Measurements from ENCODE around the gene PTTG2. TPM values are rescaled to one million over a fixed set of nuclear protein-coding genes. Genes with fewer than 3 reads are reported as not detected.

PTTG2 gene
- total RNA-seq, 6 experiments from 2014 or later: 0.32 TPM; not detected in 5

- Histone ChIP-seq H3K36me3 (no peaks in the 10 kb centered on the region), H3K27me3 (no peaks in the 10 kb centered on the region), H3K4me3 (no peak overlapping the region), H3K9me3 (no peaks in the 10 kb centered on the region), H3K4me1 (no peaks in the 10 kb centered on the region), H3K27ac (no peak overlapping the region)
- intact Hi-C loops (cut with DNase I): no loop called here
- TF ChIP-seq CTCF (IDR thresholded peaks at IDR 0.05): no peak
- no peak for TF ChIP-seq POLR2A (IDR thresholded peaks at IDR 0.05)
- DNase-seq: no peak
- ATAC-seq: no peak
- WGBS (ENCODE audit: insufficient coverage, low coverage, low lambda C conversion rate, missing lambda C conversion rate): 100% methylated on average over 1 of the region's 1 CpG
Measured at GRCh38 chr4:38003628-38004027, 43.4 kb downstream of the PTTG2 start.

- Histone ChIP-seq H3K27me3 (no peaks in the 10 kb centered on the region), H3K4me1 (no peaks in the 10 kb centered on the region), H3K9me3 (no peaks in the 10 kb centered on the region), H3K27ac (no peak overlapping the region), H3K36me3 (no peaks in the 10 kb centered on the region), H3K4me3 (no peak overlapping the region)
- WGBS (ENCODE audit: insufficient coverage, low coverage, low lambda C conversion rate, missing lambda C conversion rate): 49% methylated on average over 3 of the region's 3 CpGs
- intact Hi-C loops (cut with DNase I): no loop called here
- DNase-seq (no peak), ATAC-seq (no peak)
- TF ChIP-seq POLR2A (IDR thresholded peaks at IDR 0.05): no peak
- TF ChIP-seq CTCF (IDR thresholded peaks at IDR 0.05): no peak
Measured at GRCh38 chr4:38004062-38004461, 43.9 kb downstream of the PTTG2 start.

- DNase-seq (no peak), ATAC-seq (no peak)
- WGBS (ENCODE audit: insufficient coverage, low coverage, low lambda C conversion rate, missing lambda C conversion rate): 66% methylated on average over 6 of the region's 6 CpGs
- intact Hi-C loops (cut with DNase I): no loop called here
- H3K4me1 ChIP-seq: no peaks in the 10 kb centered on the region
- H3K27me3 ChIP-seq: no peaks in the 10 kb centered on the region
- H3K36me3 ChIP-seq: no peaks in the 10 kb centered on the region
- TF ChIP-seq CTCF (IDR thresholded peaks at IDR 0.05) (no peak), POLR2A (IDR thresholded peaks at IDR 0.05) (no peak)
- H3K27ac ChIP-seq: no peak overlapping the region
- no peaks in the 10 kb centered on the region for H3K9me3 ChIP-seq
- no peak overlapping the region for H3K4me3 ChIP-seq
Measured at GRCh38 chr4:38004887-38005286, 44.7 kb downstream of the PTTG2 start.

GRCh38 chr4:38005637-38006036, 45.4 kb downstream of the PTTG2 start:
- Histone ChIP-seq H3K27me3 (no peaks in the 10 kb centered on the region), H3K36me3 (no peaks in the 10 kb centered on the region), H3K9me3 (no peaks in the 10 kb centered on the region), H3K4me3 (no peak overlapping the region), H3K27ac (no peak overlapping the region), H3K4me1 (no peaks in the 10 kb centered on the region)
- WGBS (ENCODE audit: insufficient coverage, low coverage, low lambda C conversion rate, missing lambda C conversion rate): 91% methylated on average over 3 of the region's 3 CpGs
- no peak for ATAC-seq
- intact Hi-C loops (cut with DNase I): no loop called here
- no peak for DNase-seq
- no peak for TF ChIP-seq CTCF (IDR thresholded peaks at IDR 0.05)
- no peak for TF ChIP-seq POLR2A (IDR thresholded peaks at IDR 0.05)

- no peak for DNase-seq
- Histone ChIP-seq H3K36me3 (no peaks in the 10 kb centered on the region), H3K27me3 (no peaks in the 10 kb centered on the region), H3K27ac (no peak overlapping the region), H3K4me1 (no peaks in the 10 kb centered on the region), H3K9me3 (no peaks in the 10 kb centered on the region), H3K4me3 (no peak overlapping the region)
- intact Hi-C loops (cut with DNase I): no loop called here
- no peak for TF ChIP-seq POLR2A (IDR thresholded peaks at IDR 0.05)
- no peak for TF ChIP-seq CTCF (IDR thresholded peaks at IDR 0.05)
- no peak for ATAC-seq
- 73% methylated on average over 4 of the region's 5 CpGs for WGBS (ENCODE audit: insufficient coverage, low coverage, low lambda C conversion rate, missing lambda C conversion rate)
Measured at GRCh38 chr4:38007645-38008044, 47.4 kb downstream of the PTTG2 start.
